IMR-90 (cell line): Measurements from ENCODE around the gene TM9SF4. TPM values are rescaled to one million over a fixed set of nuclear protein-coding genes. Genes with fewer than 3 reads are reported as not detected.

ENCODE experiments used
- ATAC-seq: fragments of 200-7000 bp; cut with Tn5 transposase; 2 replicates; pipeline ENCODE4 v1.9.1; 2020; ENCODE audit warnings: low read depth, mild to moderate bottlenecking, moderate library complexity
- BruUV-seq: library from RNA; stranded (reverse); fragments of 400-500 nt; replicated peaks from 2 replicates; lab custom pipeline; 2021; lab: Mats Ljungman, UMichigan
- CTCF ChIA-PET: fragments of 300-600 bp; formaldehyde crosslinking; extraction: SDS; loops from one replicate; lab custom pipeline; 2021; ENCODE audit warnings: antibody characterized with exemption; lab: Yijun Ruan, JAX
- POLR2A ChIA-PET: fragments of 300-600 bp; sonication (Branson Sonifier 250); formaldehyde crosslinking; loops from one replicate; lab custom pipeline; 2022; ENCODE audit warnings: antibody characterized with exemption; ENCODE audit not compliant: unreplicated experiment; lab: Charles Lee
- DNase-seq: peaks from one replicate; pipeline ENCODE4 v3.0.0; 2013
- H2AFZ ChIP-seq: replicated peaks from 2 replicates; pipeline ENCODE3; 2013; ENCODE audit warnings: low read length, mild to moderate bottlenecking; ENCODE audit not compliant: poor library complexity
- H2AK5ac ChIP-seq: 2 replicates; pipeline ENCODE4 v1.6.1; 2013; ENCODE audit warnings: low read depth, low read length, inconsistent platforms
- H2AK9ac ChIP-seq: replicated peaks from 2 replicates; pipeline ENCODE3; 2013; ENCODE audit warnings: mild to moderate bottlenecking, low read depth, low read length, moderate library complexity; ENCODE audit not compliant: poor library complexity
- H2BK120ac ChIP-seq: 2 replicates; pipeline ENCODE4 v1.6.1; 2013; ENCODE audit warnings: low read depth, low read length, inconsistent platforms
- H2BK15ac ChIP-seq: 3 replicates; pipeline ENCODE4 v1.6.1; 2013; ENCODE audit warnings: low read depth, low read length, inconsistent platforms
- H2BK20ac ChIP-seq: 2 replicates; pipeline ENCODE4 v1.6.1; 2013; ENCODE audit warnings: low read depth, mild to moderate bottlenecking, inconsistent platforms, low read length, moderate library complexity
- H2BK5ac ChIP-seq: 2 replicates; pipeline ENCODE4 v1.6.1; 2013; ENCODE audit warnings: mild to moderate bottlenecking, low read depth, low read length, inconsistent platforms; ENCODE audit not compliant: poor library complexity, severe bottlenecking
- H3K14ac ChIP-seq: replicated peaks from 2 replicates; pipeline ENCODE4 v1.6.1; 2013; ENCODE audit warnings: low read depth, low read length, inconsistent platforms
- H3K18ac ChIP-seq: 2 replicates; pipeline ENCODE4 v1.6.1; 2013; ENCODE audit warnings: low read depth, low read length, control low read depth
- H3K23ac ChIP-seq: 2 replicates; pipeline ENCODE4 v1.6.1; 2013; ENCODE audit warnings: low read depth, low read length, inconsistent platforms
- H3K27ac ChIP-seq: 2 replicates; pipeline ENCODE4 v1.5.1; 2013; ENCODE audit warnings: mild to moderate bottlenecking, control low read depth, low read length; ENCODE audit not compliant: insufficient read depth
- H3K27me3 ChIP-seq: 2 replicates; pipeline ENCODE4 v1.6.1; 2013; ENCODE audit warnings: low read length; ENCODE audit not compliant: control insufficient read depth, insufficient read depth
- H3K36me3 ChIP-seq: 2 replicates; pipeline ENCODE4 v1.6.1; 2013; ENCODE audit warnings: low read length, mixed read lengths; ENCODE audit not compliant: control insufficient read depth, insufficient read depth
- H3K4ac ChIP-seq: 2 replicates; pipeline ENCODE4 v1.6.1; 2013; ENCODE audit warnings: low read depth, low read length, inconsistent platforms
- H3K4me1 ChIP-seq: 2 replicates; pipeline ENCODE4 v1.6.1; 2013; ENCODE audit warnings: low read length, mixed read lengths; ENCODE audit not compliant: control insufficient read depth, insufficient read depth
- H3K4me2 ChIP-seq: 2 replicates; pipeline ENCODE4 v1.6.1; 2013; ENCODE audit warnings: low read depth, mild to moderate bottlenecking, control low read depth, low read length, moderate library complexity
- H3K4me3 ChIP-seq: 2 replicates; pipeline ENCODE4 v1.5.1; 2013; ENCODE audit warnings: low read depth, mild to moderate bottlenecking, control low read depth, low read length, moderate library complexity; ENCODE audit not compliant: insufficient read depth
- H3K56ac ChIP-seq: 2 replicates; pipeline ENCODE4 v1.6.1; 2013; ENCODE audit warnings: low read length, inconsistent platforms; ENCODE audit not compliant: insufficient read depth; ENCODE audit errors: extremely low read depth
- H3K79me1 ChIP-seq, 2 experiments: 2 replicates each; pipeline ENCODE4 v1.6.1; 2013; ENCODE audit warnings: low read length in 2 of 2, inconsistent platforms in 1 of 2, low read depth in 1 of 2
- H3K9ac ChIP-seq: 2 replicates; pipeline ENCODE4 v1.6.1; 2013; ENCODE audit warnings: low read depth, low read length, control low read depth
- H3K9me1 ChIP-seq: 2 replicates; pipeline ENCODE4 v1.6.1; 2013; ENCODE audit warnings: low read length, inconsistent platforms; ENCODE audit not compliant: insufficient read depth
- H3K9me3 ChIP-seq: 2 replicates; pipeline ENCODE4 v1.6.1; 2013; ENCODE audit warnings: low read length; ENCODE audit not compliant: control insufficient read depth, insufficient read depth
- H4K20me1 ChIP-seq: 2 replicates; pipeline ENCODE4 v1.6.1; 2013; ENCODE audit warnings: low read length, inconsistent platforms; ENCODE audit not compliant: insufficient read depth
- H4K5ac ChIP-seq: 2 replicates; pipeline ENCODE4 v1.6.1; 2013; ENCODE audit warnings: mild to moderate bottlenecking, low read depth, low read length, control low read depth
- H4K8ac ChIP-seq, 2 experiments: 2 replicates each; pipeline ENCODE4 v1.6.1; 2013; ENCODE audit warnings: low read depth in 2 of 2, low read length in 2 of 2, control low read depth in 1 of 2, inconsistent platforms in 1 of 2
- H4K91ac ChIP-seq: 2 replicates; pipeline ENCODE4 v1.6.1; 2013; ENCODE audit warnings: low read depth, low read length, inconsistent platforms; ENCODE audit not compliant: insufficient read depth
- BHLHE40 ChIP-seq: fragments of 150-350 bp; IDR thresholded peaks from 2 replicates; pipeline ENCODE4 v1.6.1; 2016; ENCODE audit warnings: mild to moderate bottlenecking, low read depth, low read length
- CEBPB ChIP-seq: IDR thresholded peaks from 2 replicates; pipeline ENCODE4 v1.6.1; 2012; ENCODE audit warnings: low read depth, low read length, improper control_type of control experiment
- CHD1 ChIP-seq: IDR thresholded peaks from 2 replicates; pipeline ENCODE4 v1.6.1; 2012; ENCODE audit warnings: low read depth, low read length, improper control_type of control experiment
- ELK1 ChIP-seq: fragments of 150-350 bp; IDR thresholded peaks from 2 replicates; pipeline ENCODE4 v1.6.1; 2016; ENCODE audit warnings: low read depth, mild to moderate bottlenecking, low read length, moderate library complexity, borderline replicate concordance
- FOS ChIP-seq: fragments of 150-350 bp; IDR thresholded peaks from 2 replicates; pipeline ENCODE4 v1.6.1; 2016; ENCODE audit warnings: low read depth, low read length
- MAFK ChIP-seq: IDR thresholded peaks from 2 replicates; pipeline ENCODE4 v1.6.1; 2012; ENCODE audit warnings: low read depth, low read length, improper control_type of control experiment
- MAZ ChIP-seq: IDR thresholded peaks from 2 replicates; pipeline ENCODE4 v1.6.1; 2012; ENCODE audit warnings: low read depth, mild to moderate bottlenecking, low read length, improper control_type of control experiment, moderate library complexity, borderline replicate concordance
- MXI1 ChIP-seq: IDR thresholded peaks from 2 replicates; pipeline ENCODE4 v1.6.1; 2012; ENCODE audit warnings: low read depth, mild to moderate bottlenecking, low read length, moderate library complexity, borderline replicate concordance
- NFE2L2 ChIP-seq: fragments of 150-350 bp; IDR thresholded peaks from 2 replicates; pipeline ENCODE4 v1.6.1; 2016; ENCODE audit warnings: low read depth, mild to moderate bottlenecking, low read length
- POLR2A ChIP-seq: IDR thresholded peaks from 2 replicates; pipeline ENCODE4 v1.6.1; 2012; ENCODE audit warnings: mild to moderate bottlenecking, low read depth, low read length
- RFX5 ChIP-seq: IDR thresholded peaks from 2 replicates; pipeline ENCODE4 v1.8.0; 2012; ENCODE audit warnings: low read depth, mild to moderate bottlenecking, low read length, moderate library complexity
- SMC3 ChIP-seq: fragments of 150-350 bp; IDR thresholded peaks from 2 replicates; pipeline ENCODE4 v1.6.1; 2016; ENCODE audit warnings: low read depth, mild to moderate bottlenecking, antibody characterized with exemption, low read length, moderate library complexity
- USF2 ChIP-seq: fragments of 150-350 bp; IDR thresholded peaks from 2 replicates; pipeline ENCODE4 v1.6.1; 2017; ENCODE audit warnings: mild to moderate bottlenecking, antibody characterized with exemption, low read length, low read depth
- WGBS, 2 experiments: methylation state at CpG; one replicate each; pipeline versions ENCODE4 v1.1.5 to v1.1.7; 2013; ENCODE audit warnings: missing lambda C conversion rate in 2 of 2; ENCODE audit not compliant: insufficient read length in 1 of 2; ENCODE audit errors: extremely low coverage in 2 of 2; 5-methylcytosine and 5-hydroxymethylcytosine counted together
- dilution Hi-C: fragments of 300-500 bp; cut with HindIII; formaldehyde crosslinking; loops from one replicate; pipeline ENCODE4 v1.14.3; 2018; ENCODE audit warnings: low sequenced_read_pairs; ENCODE audit not compliant: unreplicated experiment
- in situ Hi-C: fragments of 300-500 bp; cut with MboI; formaldehyde crosslinking; loops from 3 replicates; pipeline ENCODE4 v1.14.3; 2019; ENCODE audit warnings: low sequenced_read_pairs, inconsistent platforms, mixed read lengths
- intact Hi-C: fragments of 100-400 bp; cut with micrococcal nuclease; formaldehyde crosslinking; loops from 2 replicates; pipeline ENCODE4 v1.10.0; 2022
- polyA plus RNA-seq, 3 experiments: library from polyadenylated mRNA; depleted of rRNA; stranded (reverse); fragments of >200 nt; gene quantifications; 2 replicates each; pipeline ENCODE4 v1.2.3, GENCODE V29; 2012; ENCODE audit warnings: low replicate concordance in 1 of 3
- total RNA-seq: library from RNA; depleted of rRNA; stranded (reverse); fragments of >200 nt; gene quantifications from 2 replicates; pipeline ENCODE4 v1.2.3, GENCODE V29; 2012

Gene TM9SF4
- total and polyA plus RNA-seq, 2 of the 4 experiments (the other 2 are of a cell fraction), result 35.3 to 59.1 TPM

GRCh38 chr20:32184961-32185603 lies 75.6 kb downstream of the TM9SF4 start:
- no peak overlapping the region for H4K8ac ChIP-seq
- in situ Hi-C loops, result no loop called here
- CTCF ChIA-PET, result interaction anchor here (0.6 kb wide), 1 partner anchor 14 kb away, joined by 3 read pairs; no protein-coding TSS in a partner anchor

More at GRCh38 chr20:32184961-32185603, 75.6 kb downstream of the TM9SF4 start:
- H3K4me2 ChIP-seq, result no peak overlapping the region
- no peak overlapping the region for H3K4ac ChIP-seq
- dilution Hi-C loops, result no loop called here
- no peak for DNase-seq
- intact Hi-C loops, result no loop called here
- no peak overlapping the region for H3K4me3 ChIP-seq
- peaks cover 13% of the 10 kb centered on the region for H3K9me1 ChIP-seq
- no peak overlapping the region for H4K5ac ChIP-seq
- H2AK9ac ChIP-seq, result no peak overlapping the region
- H4K20me1 ChIP-seq, result no peaks in the 10 kb centered on the region
- TF ChIP-seq USF2 (no peak), POLR2A (no peak), MAFK (no peak), MXI1 (no peak), FOS (no peak), ELK1 (no peak), SMC3 (no peak), MAZ (no peak), BHLHE40 (no peak), CEBPB (no peak), CHD1 (no peak), RFX5 (no peak), NFE2L2 (no peak)
- no peaks in the 10 kb centered on the region for H3K9me3 ChIP-seq
- peaks cover 0 to 15% of the 10 kb centered on the region in 2 experiments; a peak in 2 of 4 replicates for H3K79me1 ChIP-seq
- no peak overlapping the region for H3K9ac ChIP-seq
- no peak overlapping the region for H3K23ac ChIP-seq
- H2BK20ac ChIP-seq, result no peak overlapping the region
- no peak overlapping the region for H3K27ac ChIP-seq
- H2BK5ac ChIP-seq, result no peak overlapping the region
- H2BK120ac ChIP-seq, result no peak overlapping the region
- no peak overlapping the region for H2BK15ac ChIP-seq
- H3K36me3 ChIP-seq, result no peaks in the 10 kb centered on the region
- H3K27me3 ChIP-seq, result no peaks in the 10 kb centered on the region
- H3K14ac ChIP-seq, result no peak overlapping the region
- ATAC-seq, result no peak
- POLR2A ChIA-PET, result interaction anchor here (0.6 kb wide), 1 partner anchor 35 kb away, joined by 7 read pairs; no protein-coding TSS in a partner anchor
- BruUV-seq, result no TSS peak
- peaks cover 5% of the 10 kb centered on the region for H3K4me1 ChIP-seq
- H4K91ac ChIP-seq, result no peak overlapping the region
- no peak overlapping the region for H2AFZ ChIP-seq
- WGBS, 2 experiments, result 14% methylated on average over 4 of the region's 10 CpGs; no CpG with 5 or more reads in 1 of the 2 experiments
- no peak overlapping the region for H3K56ac ChIP-seq
- no peak overlapping the region for H2AK5ac ChIP-seq
- H3K18ac ChIP-seq, result no peak overlapping the region
